Neural progenitor cell (in vitro differentiated cells): ENCODE data around the gene CD320.

Experiments used
- CTCF ChIP-seq: fragments of 200-600 bp; sonication (generic); IDR thresholded peaks from 2 replicates; pipeline ENCODE4 v1.5.1; 2017; ENCODE audit warnings: antibody characterized with exemption, mild to moderate bottlenecking
- EZH2 ChIP-seq: fragments of 200-600 bp; sonication (generic); IDR thresholded peaks from 2 replicates; pipeline ENCODE4 v1.6.1; 2017; ENCODE audit warnings: antibody characterized with exemption, mild to moderate bottlenecking, moderate library complexity
- EZH2phosphoT487 ChIP-seq: fragments of 200-600 bp; sonication (generic); IDR thresholded peaks from 2 replicates; pipeline ENCODE4 v1.6.1; 2017; ENCODE audit warnings: antibody characterized with exemption

- TF ChIP-seq EZH2 (no peak), CTCF (no peak), EZH2phosphoT487 (no peak)
These were observed 733 bp upstream of the CD320 start for GRCh38 chr19:8308891-8309291.
